Glutamatergic neuron (in vitro differentiated cells): ENCODE data around the gene RPS6KB2. TPM values are rescaled to one million over a fixed set of nuclear protein-coding genes. Genes with fewer than 3 reads are reported as not detected.
A peak's percentile ranks its signal among the peaks of the same experiment; 100 is the strongest.

ENCODE experiments used
- DNase-seq: peaks from one replicate; pipeline ENCODE4 v3.0.0; 2022
- H3K27ac Mint-ChIP-seq: one replicate; pipeline ENCODE4 v1.8.0; 2020; ENCODE audit warnings: mild to moderate bottlenecking, mixed read lengths, inconsistent platforms; ENCODE audit not compliant: unreplicated experiment
- H3K27me3 Mint-ChIP-seq: one replicate; pipeline ENCODE4 v1.8.0; 2020; ENCODE audit warnings: mild to moderate bottlenecking, moderate library complexity, mixed read lengths, inconsistent platforms; ENCODE audit not compliant: unreplicated experiment
- H3K36me3 Mint-ChIP-seq: one replicate; pipeline ENCODE4 v1.8.0; 2020; ENCODE audit warnings: mild to moderate bottlenecking, mixed read lengths, inconsistent platforms; ENCODE audit not compliant: unreplicated experiment
- H3K4me1 Mint-ChIP-seq: one replicate; pipeline ENCODE4 v1.8.0; 2020; ENCODE audit warnings: mild to moderate bottlenecking, low read depth, mixed read lengths, inconsistent platforms; ENCODE audit not compliant: unreplicated experiment
- H3K4me3 Mint-ChIP-seq: one replicate; pipeline ENCODE4 v1.8.0; 2020; ENCODE audit warnings: mild to moderate bottlenecking, mixed read lengths, inconsistent platforms; ENCODE audit not compliant: unreplicated experiment
- H3K9me3 Mint-ChIP-seq: one replicate; pipeline ENCODE4 v1.8.0; 2020; ENCODE audit warnings: mild to moderate bottlenecking, moderate library complexity, mixed read lengths, inconsistent platforms; ENCODE audit not compliant: unreplicated experiment
- CTCF ChIP-seq: fragments of 200-600 bp; sonication (generic); IDR thresholded peaks from one replicate; pipeline ENCODE4 v1.5.0; 2021; ENCODE audit not compliant: partially characterized antibody, unreplicated experiment
- total RNA-seq: library from RNA; stranded (reverse); fragmentation: NEBNext Ultra II Directional; extraction: Animal tissue kit (Norgen Biotek cat#: 25700); gene quantifications from one replicate; pipeline ENCODE4 v1.2.1, GENCODE V29; 2021; ENCODE audit not compliant: unreplicated experiment

Gene RPS6KB2
- total RNA-seq, 1 donor from 2014 or later, result 69.0 TPM

- peak; percentile 63 for TF ChIP-seq CTCF
- Mint-ChIP-seq H3K9me3 (no peaks in the 10 kb centered on the region), H3K27ac (peak overlapping the region; percentile 77), H3K27me3 (peaks cover 13% of the 10 kb centered on the region), H3K4me3 (peak overlapping the region; percentile 49), H3K4me1 (peaks cover 15% of the 10 kb centered on the region), H3K36me3 (no peaks in the 10 kb centered on the region)
- DNase-seq, result peak; percentile 80
Measured at GRCh38 chr11:67389477-67389876, 38.8 kb upstream of the RPS6KB2 start.

- peaks cover 15% of the 10 kb centered on the region for H3K4me1 Mint-ChIP-seq
- H3K27ac Mint-ChIP-seq, result peak overlapping the region; percentile 86
- H3K36me3 Mint-ChIP-seq, result no peaks in the 10 kb centered on the region
- peaks cover 10% of the 10 kb centered on the region for H3K27me3 Mint-ChIP-seq
- H3K9me3 Mint-ChIP-seq, result no peaks in the 10 kb centered on the region
- peak overlapping the region; percentile 94 for H3K4me3 Mint-ChIP-seq
- TF ChIP-seq CTCF, result no peak
- DNase-seq, result no peak
Measured at GRCh38 chr11:67390947-67391303, 37.4 kb upstream of the RPS6KB2 start.

GRCh38 chr11:67391304-67392182 lies 36.8 kb upstream of the RPS6KB2 start, which contains the start of gene RAD9A:
TSS of gene RAD9A (plus strand) at chr11:67391986. CDS start at chr11:67392045, 59 bp downstream.
- Mint-ChIP-seq H3K27ac (peak within 1 kb of the TSS; percentile 86), H3K27me3 (peaks cover 14% of the 10 kb centered on the region), H3K36me3 (no peaks in the 10 kb centered on the region), H3K4me3 (peak within 1 kb of the TSS; percentile 94), H3K9me3 (no peaks in the 10 kb centered on the region), H3K4me1 (peaks cover 15% of the 10 kb centered on the region)
- no peak for TF ChIP-seq CTCF
- DNase-seq, result peak; percentile 96

GRCh38 chr11:67392183-67392715 lies 36.0 kb upstream of the RPS6KB2 start:
- no peak for DNase-seq
- H3K27ac Mint-ChIP-seq, result no peak overlapping the region
- peaks cover 15% of the 10 kb centered on the region for H3K27me3 Mint-ChIP-seq
- H3K36me3 Mint-ChIP-seq, result no peaks in the 10 kb centered on the region
- H3K4me3 Mint-ChIP-seq, result peak overlapping the region; percentile 85
- no peak for TF ChIP-seq CTCF
- peaks cover 13% of the 10 kb centered on the region for H3K4me1 Mint-ChIP-seq
- no peaks in the 10 kb centered on the region for H3K9me3 Mint-ChIP-seq

GRCh38 chr11:67393437-67393836 lies 34.9 kb upstream of the RPS6KB2 start:
- DNase-seq, result no peak
- Mint-ChIP-seq H3K4me1 (peaks cover 10% of the 10 kb centered on the region), H3K27ac (no peak overlapping the region), H3K27me3 (peaks cover 13% of the 10 kb centered on the region), H3K9me3 (peaks cover 1% of the 10 kb centered on the region), H3K36me3 (no peaks in the 10 kb centered on the region), H3K4me3 (no peak overlapping the region)
- no peak for TF ChIP-seq CTCF
